Dedifferentiated amniotic fluid mesenchymal stem cell (primary cell): ENCODE measurements around the gene CLCA4.
"Not testable (repeated sequence)": the region's sequence is repeated elsewhere in the genome, so short reads cannot be mapped to it uniquely, and the experiment has no call there.

ENCODE experiments used
- DNase-seq: peaks from one replicate; pipeline ENCODE4 v3.0.0-alpha.2; 2016; ENCODE audit errors: extremely low spot score

CLCA4 gene, protein sequence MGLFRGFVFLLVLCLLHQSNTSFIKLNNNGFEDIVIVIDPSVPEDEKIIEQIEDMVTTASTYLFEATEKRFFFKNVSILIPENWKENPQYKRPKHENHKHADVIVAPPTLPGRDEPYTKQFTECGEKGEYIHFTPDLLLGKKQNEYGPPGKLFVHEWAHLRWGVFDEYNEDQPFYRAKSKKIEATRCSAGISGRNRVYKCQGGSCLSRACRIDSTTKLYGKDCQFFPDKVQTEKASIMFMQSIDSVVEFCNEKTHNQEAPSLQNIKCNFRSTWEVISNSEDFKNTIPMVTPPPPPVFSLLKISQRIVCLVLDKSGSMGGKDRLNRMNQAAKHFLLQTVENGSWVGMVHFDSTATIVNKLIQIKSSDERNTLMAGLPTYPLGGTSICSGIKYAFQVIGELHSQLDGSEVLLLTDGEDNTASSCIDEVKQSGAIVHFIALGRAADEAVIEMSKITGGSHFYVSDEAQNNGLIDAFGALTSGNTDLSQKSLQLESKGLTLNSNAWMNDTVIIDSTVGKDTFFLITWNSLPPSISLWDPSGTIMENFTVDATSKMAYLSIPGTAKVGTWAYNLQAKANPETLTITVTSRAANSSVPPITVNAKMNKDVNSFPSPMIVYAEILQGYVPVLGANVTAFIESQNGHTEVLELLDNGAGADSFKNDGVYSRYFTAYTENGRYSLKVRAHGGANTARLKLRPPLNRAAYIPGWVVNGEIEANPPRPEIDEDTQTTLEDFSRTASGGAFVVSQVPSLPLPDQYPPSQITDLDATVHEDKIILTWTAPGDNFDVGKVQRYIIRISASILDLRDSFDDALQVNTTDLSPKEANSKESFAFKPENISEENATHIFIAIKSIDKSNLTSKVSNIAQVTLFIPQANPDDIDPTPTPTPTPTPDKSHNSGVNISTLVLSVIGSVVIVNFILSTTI

DNA sequence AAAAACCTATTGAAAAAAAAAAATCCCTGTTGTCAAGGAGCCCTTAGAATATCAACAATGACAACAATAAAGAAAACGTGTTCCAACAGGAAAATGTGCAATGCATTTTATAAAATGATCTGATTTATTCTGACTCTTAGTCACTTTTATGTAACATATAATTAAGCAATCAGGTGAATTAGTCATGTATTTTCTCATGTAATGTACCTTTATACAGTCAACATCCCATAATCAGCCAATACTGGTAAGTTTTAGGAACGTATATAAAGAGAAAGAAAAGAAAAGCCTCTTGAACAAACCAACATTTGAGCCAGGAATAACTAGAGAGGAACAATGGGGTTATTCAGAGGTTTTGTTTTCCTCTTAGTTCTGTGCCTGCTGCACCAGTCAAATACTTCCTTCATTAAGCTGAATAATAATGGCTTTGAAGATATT is at the start of gene CLCA4:
CLCA4 (plus strand) TSS at position 292 of the 435 bp plus-strand sequence; CDS start at position 334, 42 bp downstream.
- DNase-seq, result no peak

DNA sequence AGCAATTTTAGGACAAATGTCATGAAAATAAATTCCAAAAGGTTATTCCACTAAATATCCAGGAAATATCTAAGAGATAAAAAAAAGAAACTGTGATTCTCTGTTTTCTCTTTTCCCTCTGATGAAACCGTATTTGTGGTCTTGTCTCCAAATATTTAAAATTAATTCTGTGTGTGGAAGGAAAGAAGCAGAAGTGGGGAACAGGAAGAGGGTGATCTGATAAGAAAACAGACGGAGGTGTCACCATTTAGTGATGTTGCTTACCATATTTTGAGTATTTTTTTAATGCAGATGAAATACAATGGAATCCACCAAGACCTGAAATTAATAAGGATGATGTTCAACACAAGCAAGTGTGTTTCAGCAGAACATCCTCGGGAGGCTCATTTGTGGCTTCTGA is 48.6 kb upstream of the CLCA4 start:
- no peak for DNase-seq

DNA sequence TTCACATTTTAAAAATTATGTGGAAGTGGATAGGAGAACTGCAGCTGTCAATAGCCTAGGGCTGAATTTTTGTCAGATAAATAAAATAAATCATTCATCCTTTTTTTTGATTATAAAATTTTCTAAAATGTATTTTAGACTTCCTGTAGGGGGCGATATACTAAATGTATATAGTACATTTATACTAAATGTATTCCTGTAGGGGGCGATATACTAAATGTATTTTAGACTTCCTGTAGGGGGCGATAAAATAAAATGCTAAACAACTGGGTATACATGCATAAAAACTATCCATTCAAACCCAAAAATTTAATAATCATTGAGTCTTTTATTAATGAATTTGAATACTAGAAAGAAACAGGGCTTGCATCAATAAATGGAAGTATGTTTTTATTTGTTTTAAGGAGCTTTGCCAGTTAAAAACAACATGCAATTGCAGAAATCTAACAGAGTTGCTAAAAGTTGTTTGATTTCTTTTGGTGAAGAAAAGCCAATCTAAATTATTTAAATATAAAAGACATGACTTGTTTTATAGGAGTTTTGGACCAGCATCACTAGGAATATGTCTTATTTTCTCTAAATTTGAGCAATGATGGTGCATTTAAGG is 46.8 kb upstream of the CLCA4 start:
- DNase-seq, result peak; percentile 34

DNA sequence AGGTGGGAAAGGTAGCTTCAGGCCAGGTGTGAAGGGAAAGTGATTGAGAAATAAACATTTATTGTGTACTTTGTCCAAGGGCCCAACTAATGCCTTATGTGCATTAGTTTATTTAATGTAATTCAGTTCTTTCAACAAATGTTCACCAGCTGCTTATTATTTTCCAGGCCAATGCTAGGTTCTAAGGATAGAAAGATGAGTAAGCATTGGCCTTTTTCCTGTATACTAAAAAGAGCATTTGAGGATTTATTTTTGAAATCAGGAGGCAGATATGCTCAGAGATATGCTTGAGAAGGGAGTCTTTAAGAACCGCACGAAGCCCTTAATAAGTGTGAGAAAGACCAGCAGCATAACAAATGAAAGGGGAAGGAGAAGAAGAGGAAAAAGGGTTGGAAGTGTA is 46.2 kb upstream of the CLCA4 start:
- DNase-seq, result no peak

DNA sequence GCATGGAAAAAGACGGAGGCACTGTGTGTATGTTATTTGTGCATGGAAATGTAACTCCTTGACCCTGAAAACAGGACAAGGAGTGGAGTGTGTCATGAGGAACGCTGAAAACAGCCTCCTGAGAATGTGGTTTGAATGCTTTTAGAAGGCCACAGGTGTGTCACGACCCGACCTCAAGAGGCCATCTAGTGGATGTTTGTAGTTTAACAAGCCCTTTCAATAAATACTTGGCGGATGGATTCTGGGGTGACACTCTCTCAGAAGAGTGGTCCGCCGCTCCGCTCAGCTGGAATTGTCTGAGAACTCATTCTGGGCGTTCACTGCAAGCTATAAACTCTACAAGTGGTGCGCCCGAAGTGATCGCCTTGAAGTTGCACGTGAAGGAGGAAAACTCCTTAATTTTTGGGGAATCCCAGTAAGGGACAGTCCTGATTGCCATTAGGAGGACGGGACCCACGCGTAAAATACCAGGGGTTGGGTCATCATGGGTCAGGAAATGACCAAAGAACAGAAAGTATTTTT is 44.7 kb upstream of the CLCA4 start:
- not testable (repeated sequence) for DNase-seq

DNA sequence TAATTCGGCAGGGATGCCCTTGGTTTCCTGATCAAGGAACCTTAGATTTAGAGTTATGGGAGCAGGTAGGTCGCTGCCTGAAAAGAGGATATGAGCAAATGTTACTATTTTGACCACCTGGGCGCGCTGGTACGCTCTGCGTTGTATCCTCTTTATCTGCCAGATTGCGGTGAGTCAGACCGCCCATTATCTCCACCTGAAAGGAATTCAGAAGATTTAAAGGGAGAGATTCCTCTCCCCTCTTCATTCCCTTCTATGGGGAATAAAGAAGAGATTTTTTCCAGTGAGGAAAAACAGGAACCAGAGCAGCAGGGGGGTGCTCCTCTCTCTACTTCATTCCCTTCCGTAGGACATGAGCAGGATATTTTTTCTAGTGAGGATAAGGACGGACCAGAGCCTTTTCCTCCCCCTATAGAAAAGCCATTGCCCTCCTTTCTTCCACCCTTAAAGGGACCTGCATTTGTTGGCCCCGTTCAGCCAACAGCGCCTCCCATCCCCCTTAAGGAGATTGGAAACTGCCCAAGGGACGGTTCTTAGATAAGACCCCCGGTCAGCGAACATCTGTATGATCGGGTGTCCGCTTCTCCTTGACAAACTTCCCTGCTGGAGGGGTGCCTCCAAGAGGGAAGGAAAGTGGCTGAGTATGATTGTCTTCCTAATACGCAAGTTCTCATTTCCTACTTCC is 44.0 kb upstream of the CLCA4 start:
- DNase-seq, result no peak

DNA sequence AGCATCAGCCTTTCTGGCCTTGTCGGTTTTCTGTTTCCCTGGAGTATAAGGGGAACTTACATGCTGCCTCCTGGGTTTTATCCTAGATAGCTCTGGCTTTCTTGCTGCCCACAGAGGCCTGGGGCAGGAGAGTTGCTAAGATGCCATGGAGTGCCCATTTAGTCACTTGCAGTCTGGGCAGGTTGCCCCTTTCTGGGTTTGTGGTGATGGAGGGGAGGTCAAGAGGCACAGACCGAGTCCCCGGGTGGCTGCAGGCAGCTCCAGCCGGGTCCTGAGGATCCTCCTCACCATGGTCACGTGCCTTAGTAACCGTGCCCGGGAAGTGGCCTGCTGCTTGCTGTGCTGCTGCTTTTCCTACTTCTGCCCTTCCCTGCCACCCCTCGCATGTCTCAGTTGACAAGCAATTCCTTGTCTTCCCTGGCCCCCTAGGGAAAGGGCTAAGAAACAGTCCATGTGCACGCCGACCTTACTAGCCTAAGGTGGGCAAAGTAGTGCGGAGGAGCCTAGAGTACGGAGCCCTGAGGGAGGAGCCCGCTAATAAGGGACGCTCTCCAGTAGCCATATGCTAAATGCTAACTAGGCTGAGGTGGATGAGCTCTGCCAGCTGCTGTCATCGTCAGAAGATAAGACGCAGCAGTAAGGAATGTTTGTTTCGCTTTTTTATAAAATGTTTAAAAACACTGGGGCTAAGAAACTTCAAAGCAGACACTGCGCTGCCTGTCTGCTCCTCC is 43.3 kb upstream of the CLCA4 start:
- DNase-seq, result no peak

DNA sequence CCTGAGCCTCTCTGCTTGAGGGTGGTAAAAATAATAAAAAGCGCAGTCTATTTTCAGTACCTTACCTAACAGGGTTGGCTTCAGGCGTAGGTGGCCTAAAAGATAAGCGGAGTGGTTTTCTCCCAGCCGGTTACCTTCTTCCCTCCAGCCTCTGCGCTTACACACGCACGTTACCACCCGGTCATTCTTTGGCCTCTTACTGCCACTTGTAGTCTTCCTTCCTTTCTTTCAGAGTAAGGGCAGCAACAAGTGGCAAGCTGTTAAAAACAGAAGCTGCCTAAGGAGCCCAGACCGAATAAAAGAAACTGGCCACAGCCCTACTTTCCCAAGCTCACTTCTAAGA is 42.8 kb upstream of the CLCA4 start:
- no peak for DNase-seq

DNA sequence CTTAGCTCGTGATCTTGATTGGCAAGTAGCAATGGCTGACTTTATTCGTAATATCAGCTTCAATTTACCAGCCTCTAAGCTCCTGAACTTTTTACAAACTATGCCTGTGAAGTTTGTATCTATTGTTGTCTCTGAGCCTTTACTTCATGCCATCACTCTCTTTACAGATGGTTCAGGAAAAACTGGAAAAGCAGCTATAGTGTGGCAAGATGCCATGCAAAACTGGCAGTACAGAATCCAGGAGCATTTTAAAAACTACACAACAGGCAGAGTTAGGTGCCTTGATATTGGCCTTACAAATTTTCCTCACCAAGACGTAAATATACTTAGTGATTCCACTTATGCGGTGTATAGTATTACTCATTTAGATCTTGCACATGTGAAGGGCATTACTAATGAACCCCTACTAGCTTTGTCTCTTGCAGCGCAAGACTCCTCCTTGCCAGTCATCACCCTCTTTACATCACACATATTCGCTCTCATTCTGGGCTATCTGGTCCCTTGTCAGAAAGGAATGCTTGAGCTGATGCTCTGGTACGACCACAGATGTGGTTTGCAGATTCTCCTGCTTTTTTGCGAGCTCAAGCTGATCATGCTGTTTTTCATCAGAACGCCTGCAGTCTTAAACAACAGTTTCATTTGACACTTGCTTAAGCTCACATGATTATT is 41.8 kb upstream of the CLCA4 start:
- no peak for DNase-seq

DNA sequence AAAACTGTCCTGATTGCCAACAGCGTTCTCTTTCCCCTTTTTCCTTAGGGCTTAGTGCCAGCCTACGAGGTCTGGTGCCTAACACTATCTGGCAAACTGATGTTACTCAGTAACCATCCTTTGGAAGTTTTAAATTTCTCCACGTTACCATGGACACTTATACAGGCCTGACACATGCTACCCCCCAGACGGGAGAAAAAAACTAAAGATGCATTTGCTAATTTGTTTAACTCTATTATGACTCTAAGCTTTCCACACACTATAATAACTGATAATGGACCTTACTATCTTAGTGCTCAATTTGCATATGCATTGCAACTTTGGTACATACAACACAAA is 41.3 kb upstream of the CLCA4 start:
- no peak for DNase-seq

DNA sequence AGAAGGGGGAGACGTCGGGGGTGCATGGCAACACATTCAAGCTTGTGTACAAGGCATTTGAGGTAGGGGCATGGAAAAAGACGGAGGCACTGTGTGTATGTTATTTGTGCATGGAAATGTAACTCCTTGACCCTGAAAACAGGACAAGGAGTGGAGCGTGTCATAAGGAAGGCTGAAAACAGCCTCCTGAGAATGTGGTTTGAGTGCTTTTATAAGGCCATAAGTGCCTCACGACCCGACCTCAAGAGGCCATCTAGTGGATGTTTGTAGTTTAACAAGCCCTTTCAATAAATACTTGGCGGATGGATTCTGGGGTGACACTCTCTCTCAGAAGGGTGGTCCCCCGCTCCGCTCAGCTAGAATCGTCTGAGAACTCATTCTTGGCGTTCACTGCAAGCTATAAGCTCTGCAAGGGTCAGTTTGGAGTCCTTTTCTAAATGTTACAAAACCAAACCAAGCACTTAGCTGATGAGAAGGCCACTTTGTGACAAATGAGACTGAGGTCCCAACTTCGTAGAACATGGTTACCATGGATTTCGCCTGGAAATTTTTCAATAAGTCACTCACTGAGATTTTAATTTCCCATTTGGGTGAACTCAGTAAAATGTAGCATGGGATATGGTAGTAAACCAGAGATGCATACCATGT is 38.8 kb upstream of the CLCA4 start:
- peak; percentile 29 for DNase-seq

DNA sequence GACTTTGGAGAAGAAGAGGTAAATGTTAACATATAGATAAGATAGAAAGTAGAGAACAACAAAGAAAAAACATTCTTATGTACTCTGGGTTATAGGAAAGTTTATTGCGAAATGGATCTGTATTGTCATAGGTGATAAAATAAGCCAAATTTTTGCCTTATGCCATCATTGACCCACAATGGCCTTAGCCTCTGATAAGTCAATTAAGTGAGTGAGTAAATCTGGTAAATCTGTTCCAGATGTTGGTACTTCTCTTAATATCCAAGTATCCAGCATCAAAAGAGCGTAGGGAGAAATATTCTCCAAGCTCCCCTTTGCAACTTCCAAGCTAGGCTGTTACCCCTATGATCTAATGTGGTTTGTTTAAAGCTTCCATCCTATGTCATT is 38.3 kb upstream of the CLCA4 start:
- no peak for DNase-seq

DNA sequence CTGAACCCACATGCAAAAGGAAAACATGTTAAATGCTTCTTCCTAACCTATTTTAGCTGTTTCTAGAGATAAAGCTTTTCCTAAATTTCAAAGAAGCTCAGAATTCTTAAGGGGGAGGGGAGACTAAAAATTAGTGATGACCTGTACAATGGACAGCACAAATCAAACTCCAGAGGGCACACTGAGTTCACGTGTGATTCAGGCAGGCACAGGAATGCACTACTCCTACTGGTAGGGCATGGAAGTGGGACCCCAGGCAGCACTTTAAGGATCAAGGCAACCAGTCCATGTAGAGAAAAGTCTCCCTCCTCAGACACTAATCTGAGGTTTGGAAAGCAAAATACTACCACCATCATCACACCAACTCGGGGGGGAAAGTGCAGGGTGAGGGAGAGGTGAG is 31.3 kb upstream of the CLCA4 start:
- DNase-seq, result no peak

DNA sequence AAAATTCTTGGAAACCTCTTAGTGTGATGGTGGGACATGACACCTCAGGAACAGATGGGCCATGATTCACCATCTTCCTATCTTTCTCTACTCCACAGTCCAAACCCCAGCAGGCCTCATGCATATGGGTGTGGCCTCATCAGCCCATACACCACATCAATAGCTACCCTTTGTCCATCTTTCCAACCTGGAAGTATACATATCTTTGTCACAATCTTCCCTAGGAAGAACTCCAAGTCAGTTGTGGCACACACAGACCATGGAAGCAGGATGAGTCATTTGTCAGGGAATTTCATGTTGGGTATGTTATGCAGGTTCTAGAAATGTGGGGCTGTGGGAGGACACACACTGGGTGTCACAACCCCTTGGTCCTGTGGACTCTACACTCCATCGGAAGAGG is 30.5 kb upstream of the CLCA4 start:
- DNase-seq, result no peak

DNA sequence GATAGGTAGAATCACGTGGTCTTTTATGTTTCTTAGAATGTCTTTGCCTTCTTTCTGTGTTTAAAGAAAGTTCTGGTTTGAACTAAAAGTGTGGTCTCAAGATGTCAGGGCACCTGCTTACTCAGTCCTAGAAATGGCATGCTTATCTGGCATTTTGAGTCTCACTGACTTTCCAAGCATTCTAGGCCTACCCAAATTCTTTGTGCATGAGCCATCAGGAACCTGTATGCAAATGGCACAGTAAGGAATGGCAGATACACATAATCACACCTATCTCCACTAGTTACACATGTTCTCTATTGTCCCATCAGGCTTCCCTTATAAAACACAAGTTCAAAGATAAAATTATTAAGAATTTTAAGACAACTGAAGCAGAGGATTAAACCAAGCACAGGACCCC is 29.5 kb upstream of the CLCA4 start:
- DNase-seq, result no peak

DNA sequence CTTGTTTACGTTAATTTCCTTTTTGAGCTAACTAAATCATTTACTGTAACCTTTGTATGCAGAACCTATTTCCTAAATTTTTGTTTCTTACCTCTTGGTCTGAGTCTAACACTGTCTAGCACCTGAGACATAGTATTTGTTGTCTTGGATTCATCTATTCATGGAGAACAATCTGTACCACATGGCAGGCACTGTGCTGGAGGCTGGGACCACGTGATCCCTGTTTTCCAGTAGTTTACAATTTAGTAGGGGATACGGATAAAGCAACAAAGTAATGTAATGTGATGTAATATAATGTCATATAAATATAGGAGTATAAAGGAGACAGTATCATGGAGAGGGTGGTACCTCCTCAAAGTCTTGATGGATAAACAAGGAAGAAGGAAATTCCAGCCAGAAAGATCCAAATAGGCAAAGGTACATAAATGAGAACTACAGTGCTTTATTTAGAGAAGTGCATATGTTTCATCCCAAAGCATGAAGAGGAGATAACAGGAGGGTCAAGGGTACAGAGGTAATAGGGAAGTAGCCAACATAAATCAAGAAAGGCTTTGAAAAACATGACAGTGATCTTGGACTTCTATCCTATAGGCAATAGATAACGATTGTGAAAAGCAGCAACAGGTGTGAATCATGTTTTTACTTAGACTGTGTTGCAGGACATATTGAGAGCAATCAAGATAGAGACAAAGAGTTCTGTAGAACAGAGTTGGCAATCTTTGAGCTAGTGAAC is 25.9 kb upstream of the CLCA4 start:
- DNase-seq, result no peak

DNA sequence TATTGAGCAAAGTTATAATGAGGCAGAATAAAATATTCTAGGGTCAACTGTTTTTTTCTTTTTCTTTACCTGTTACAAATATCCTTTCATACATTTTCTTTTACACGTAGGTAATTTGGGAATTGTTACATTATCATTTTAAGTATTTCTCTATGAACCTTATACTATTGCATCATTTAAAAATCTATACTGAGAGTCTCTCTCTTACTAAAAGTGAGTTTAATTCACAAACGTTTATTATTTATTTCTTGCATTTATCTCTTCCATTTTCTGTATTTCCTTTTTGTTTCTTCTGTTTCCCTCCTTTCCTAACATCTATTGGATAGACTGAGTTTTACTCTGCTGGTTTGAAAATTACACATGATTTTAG is 25.4 kb upstream of the CLCA4 start:
- DNase-seq, result no peak

DNA sequence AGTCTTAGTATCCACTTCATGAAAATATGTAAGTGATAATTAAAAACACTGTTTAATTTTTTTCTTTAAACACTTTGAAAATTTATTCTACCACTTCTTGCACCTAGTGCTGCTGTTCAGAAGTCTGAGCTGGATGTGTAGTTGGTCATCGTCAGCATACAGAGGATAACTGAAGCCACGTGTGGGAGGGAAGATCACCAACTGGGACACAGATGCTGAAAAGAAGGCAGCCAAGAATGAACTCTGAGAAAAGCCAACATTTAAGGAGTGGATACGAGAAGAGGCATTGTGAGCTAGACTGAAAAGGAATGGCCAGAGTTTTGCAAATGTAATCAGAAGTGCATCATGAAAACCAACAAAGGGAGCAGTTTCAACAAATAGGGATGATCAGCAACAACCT is 24.6 kb upstream of the CLCA4 start:
- DNase-seq, result no peak

DNA sequence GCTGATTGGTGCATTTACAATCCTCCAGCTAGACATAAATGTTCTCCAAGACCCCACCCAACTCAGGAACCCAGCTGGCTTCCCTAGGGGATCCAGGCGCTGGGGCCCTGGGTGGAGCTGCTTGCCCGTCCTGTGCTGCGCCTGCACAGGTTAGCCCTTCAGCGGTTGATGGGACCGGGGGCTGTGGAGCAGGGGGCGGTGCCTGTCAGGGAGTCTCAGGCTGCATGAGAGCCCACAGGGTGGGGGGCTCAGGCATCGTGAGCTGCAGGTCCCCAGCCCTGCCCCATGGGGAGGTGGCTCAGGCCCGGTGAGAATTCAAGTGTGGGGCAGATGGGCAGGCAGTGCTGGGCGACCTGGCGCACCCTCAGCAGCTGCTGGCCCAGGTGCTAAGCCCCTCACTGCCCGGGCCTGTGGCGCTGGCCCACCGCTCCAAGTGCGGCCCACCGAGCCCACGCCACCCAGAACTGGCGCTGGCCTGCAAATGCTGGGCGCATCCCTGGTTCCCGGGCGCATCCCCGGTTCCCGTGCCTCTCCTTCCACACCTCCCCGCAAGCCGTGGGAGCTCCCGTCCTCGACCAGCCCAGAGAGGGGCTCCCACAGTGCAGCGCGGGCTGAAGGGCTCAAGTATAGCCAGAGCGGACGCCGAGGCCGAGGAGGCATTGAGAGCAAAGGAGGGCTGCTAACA is 23.1 kb upstream of the CLCA4 start:
- DNase-seq, result no peak
